DMS153 treated with DMSO at 0.1 percent for 48 hours (cell line): ENCODE data around the gene MCEE.
"Not testable (repeated sequence)": the region's sequence is repeated elsewhere in the genome, so short reads cannot be mapped to it uniquely, and the experiment has no call there.

ENCODE experiments used
- DNase-seq: peaks from one replicate; lab custom pipeline; 2025; ENCODE audit not compliant: unreplicated experiment; lab: John Stamatoyannopoulos, UW

The MCEE gene

GRCh38 chr2:71129114-71129901, 721 bp downstream of the MCEE start:
- DNase-seq: no peak

GRCh38 chr2:71126957-71127356, 3.1 kb downstream of the MCEE start:
- no peak for DNase-seq

- DNase-seq: no peak
Observed at GRCh38 chr2:71125506-71126294, 4.3 kb downstream of the MCEE start.

- no peak for DNase-seq
Observed at GRCh38 chr2:71122387-71123298, 7.4 kb downstream of the MCEE start.

- DNase-seq: no peak
Observed at GRCh38 chr2:71121479-71121878, 8.6 kb downstream of the MCEE start.

GRCh38 chr2:71120195-71120594, 9.8 kb downstream of the MCEE start:
- DNase-seq: no peak

- DNase-seq: no peak
Observed at GRCh38 chr2:71117063-71117462, 13.0 kb downstream of the MCEE start.

GRCh38 chr2:71113843-71114242, 16.2 kb downstream of the MCEE start:
- no peak for DNase-seq

- DNase-seq: no peak
Observed at GRCh38 chr2:71108091-71108490, 21.9 kb downstream of the MCEE start.

GRCh38 chr2:71106463-71106862, 23.6 kb downstream of the MCEE start:
- DNase-seq: not testable (repeated sequence)

GRCh38 chr2:71103809-71104208, 26.2 kb downstream of the MCEE start:
- no peak for DNase-seq

GRCh38 chr2:71102981-71103681, 26.9 kb downstream of the MCEE start:
- DNase-seq: no peak

- DNase-seq: no peak
Observed at GRCh38 chr2:71101656-71102055, 28.4 kb downstream of the MCEE start.

GRCh38 chr2:71100195-71100964, 29.6 kb downstream of the MCEE start:
- peak; percentile 46 for DNase-seq

GRCh38 chr2:71092491-71093260, 37.4 kb downstream of the MCEE start:
- DNase-seq: not testable (repeated sequence)

GRCh38 chr2:71091808-71092207, 38.2 kb downstream of the MCEE start:
- not testable (repeated sequence) for DNase-seq

- DNase-seq: not testable (repeated sequence)
Observed at GRCh38 chr2:71089475-71089874, 40.6 kb downstream of the MCEE start.

- DNase-seq: not testable (repeated sequence)
Observed at GRCh38 chr2:71085325-71086003, 44.6 kb downstream of the MCEE start.
